GM12878 (cell line): Measurements from ENCODE around the gene PRMT7. TPM values are rescaled to one million over a fixed set of nuclear protein-coding genes. Genes with fewer than 3 reads are reported as not detected.

ENCODE experiments used
- ATAC-seq: fragments of 200-7000 bp; cut with Tn5 transposase; 3 replicates; pipeline ENCODE4 v1.9.1; 2020; ENCODE audit warnings: mild to moderate bottlenecking, moderate library complexity
- BruUV-seq: library from RNA; stranded (reverse); fragments of 400-500 nt; replicated peaks from 2 replicates; lab custom pipeline; 2021; lab: Mats Ljungman, UMichigan
- CTCF ChIA-PET: fragments of 300-600 bp; sonication (Branson Sonifier 250); formaldehyde crosslinking; extraction: SDS; loops from one replicate; lab custom pipeline; 2021; ENCODE audit warnings: inconsistent platforms; lab: Yijun Ruan, JAX
- POLR2A ChIA-PET: fragments of 350-600 bp; formaldehyde crosslinking; extraction: SDS; loops from one replicate; lab custom pipeline; 2021; ENCODE audit warnings: inconsistent platforms; lab: Charles Lee
- RAD21 ChIA-PET: fragments of 300-600 bp; sonication (Branson Sonifier 250); formaldehyde crosslinking; loops from one replicate; lab custom pipeline; 2023; ENCODE audit warnings: antibody characterized with exemption; ENCODE audit not compliant: unreplicated experiment; lab: Charles Lee
- SMC1A ChIA-PET: fragments of 300-600 bp; sonication (Branson Sonifier 250); formaldehyde crosslinking; loops from one replicate; lab custom pipeline; 2023; ENCODE audit not compliant: unreplicated experiment, uncharacterized antibody; lab: Charles Lee
- DNase-seq: peaks from one replicate; pipeline ENCODE4 v3.0.0-alpha.2; 2011; ENCODE audit warnings: low read depth, low spot score
- FAIRE-seq: peaks from 3 replicates; lab custom pipeline; 2011; peaks lifted over from hg19 to GRCh38; lab: Jason Lieb, UNC
- H2AFZ ChIP-seq: 2 replicates; pipeline ENCODE4 v1.6.0; 2011; ENCODE audit warnings: low read depth, low read length, control low read depth; ENCODE audit not compliant: control insufficient read depth
- H3K27ac ChIP-seq: 2 replicates; pipeline ENCODE4 v1.5.1; 2011; ENCODE audit warnings: control low read depth; ENCODE audit not compliant: control insufficient read depth, insufficient read depth
- H3K27me3 ChIP-seq, 2 experiments: replicated peaks in 1 of 2; 2 replicates each; pipeline versions ENCODE4 v1.6.0 to v1.6.1; 2011; ENCODE audit warnings: low read length in 1 of 2; ENCODE audit not compliant: control insufficient read depth in 2 of 2, insufficient read depth in 2 of 2
- H3K36me3 ChIP-seq, 2 experiments: 2 replicates each; pipeline ENCODE4 v1.5.1; 2011; ENCODE audit warnings: low read length in 1 of 2; ENCODE audit not compliant: control insufficient read depth in 2 of 2, insufficient read depth in 2 of 2
- H3K4me1 ChIP-seq: 2 replicates; pipeline ENCODE4 v1.6.1; 2011; ENCODE audit warnings: mild to moderate bottlenecking, low read length, moderate library complexity, mixed read lengths; ENCODE audit not compliant: control insufficient read depth, insufficient read depth
- H3K4me2 ChIP-seq: 2 replicates; pipeline ENCODE4 v1.6.0; 2011; ENCODE audit warnings: control low read depth; ENCODE audit not compliant: control insufficient read depth, insufficient read depth
- H3K4me3 ChIP-seq: fragments of 200-600 bp; sonication (generic); 2 replicates; pipeline ENCODE4 v1.5.1; 2016
- H3K79me2 ChIP-seq: 2 replicates; pipeline ENCODE4 v1.6.0; 2011; ENCODE audit warnings: low read length; ENCODE audit not compliant: control insufficient read depth, insufficient read depth
- H3K9ac ChIP-seq: 2 replicates; pipeline ENCODE4 v1.8.0; 2011; ENCODE audit warnings: low read length, control low read depth, mixed read lengths; ENCODE audit not compliant: control insufficient read depth, insufficient read depth
- H3K9me3 ChIP-seq: replicated peaks from 3 replicates; pipeline ENCODE4 v1.5.1; 2011; ENCODE audit warnings: mild to moderate bottlenecking, low read length; ENCODE audit not compliant: control insufficient read depth, insufficient read depth
- H4K20me1 ChIP-seq: 2 replicates; pipeline ENCODE4 v1.6.0; 2011; ENCODE audit not compliant: control insufficient read depth, insufficient read depth
- BCL3 ChIP-seq: IDR thresholded peaks from 2 replicates; pipeline ENCODE4 v1.6.1; 2011; ENCODE audit warnings: borderline replicate concordance, low read depth, mild to moderate bottlenecking, moderate library complexity, low read length; ENCODE audit not compliant: insufficient read depth, poor library complexity, severe bottlenecking
- CEBPB ChIP-seq, 2 experiments: fragments of 150-350 bp in 1 of 2; IDR thresholded peaks; 2 replicates each; pipeline ENCODE4 v1.6.1; 2012 to 2014; ENCODE audit warnings: low read depth in 2 of 2, low read length in 2 of 2, borderline replicate concordance in 1 of 2, inconsistent platforms in 1 of 2
- EGR1 ChIP-seq, 2 experiments: IDR thresholded peaks; 1 replicate in 1 of 2; 2 replicates in 1 of 2; pipeline ENCODE4 v1.6.1; 2011 to 2012; ENCODE audit warnings: low read depth in 2 of 2, low read length in 2 of 2, borderline replicate concordance in 1 of 2, mild to moderate bottlenecking in 1 of 2, moderate library complexity in 1 of 2
- EP300 ChIP-seq, 2 experiments: fragments of 150-350 bp in 1 of 2; IDR thresholded peaks; 2 replicates each; pipeline ENCODE4 v1.6.1; 2011 to 2012; ENCODE audit warnings: low read depth in 2 of 2, low read length in 2 of 2, borderline replicate concordance in 1 of 2, improper control_type of control experiment in 1 of 2, inconsistent platforms in 1 of 2; ENCODE audit not compliant: control insufficient read depth in 1 of 2
- MYB ChIP-seq: fragments of 150-350 bp; IDR thresholded peaks from 2 replicates; pipeline ENCODE4 v1.6.1; 2014; ENCODE audit warnings: mild to moderate bottlenecking, low read depth, low read length, borderline replicate concordance
- NBN ChIP-seq: fragments of 450-650 bp; IDR thresholded peaks from 2 replicates; pipeline ENCODE4 v1.6.1; 2016
- NRF1 ChIP-seq: conservative IDR thresholded peaks from 2 replicates; pipeline ENCODE4 v1.6.1; 2011; ENCODE audit warnings: mild to moderate bottlenecking, low read depth, low read length, improper control_type of control experiment
- PAX8 ChIP-seq: fragments of 450-650 bp; IDR thresholded peaks from 2 replicates; pipeline ENCODE4 v1.6.1; 2017; ENCODE audit warnings: mild to moderate bottlenecking, moderate library complexity
- PBX3 ChIP-seq: IDR thresholded peaks from 2 replicates; pipeline ENCODE4 v1.6.1; 2011; ENCODE audit warnings: mild to moderate bottlenecking, low read depth, low read length, moderate library complexity; ENCODE audit not compliant: insufficient replicate concordance
- SMC3 ChIP-seq: IDR thresholded peaks from 2 replicates; pipeline ENCODE4 v1.6.1; 2011; ENCODE audit warnings: low read length, improper control_type of control experiment, borderline replicate concordance
- STAT1 ChIP-seq: fragments of 450-650 bp; conservative IDR thresholded peaks from 2 replicates; pipeline ENCODE4 v1.6.1; 2014; ENCODE audit warnings: antibody characterized with exemption, mild to moderate bottlenecking
- TCF12 ChIP-seq: IDR thresholded peaks from 2 replicates; pipeline ENCODE4 v1.6.1; 2011; ENCODE audit warnings: low read depth, mild to moderate bottlenecking, low read length
- YBX1 ChIP-seq: fragments of 450-650 bp; IDR thresholded peaks from 2 replicates; pipeline ENCODE4 v1.6.1; 2016; ENCODE audit warnings: antibody characterized with exemption
- WGBS: methylation state at CpG from one replicate; pipeline ENCODE4 v1.1.6; 2016; ENCODE audit warnings: low lambda C conversion rate; ENCODE audit not compliant: insufficient replicate concordance, insufficient coverage; ENCODE audit errors: missing lambda C conversion rate; 5-methylcytosine and 5-hydroxymethylcytosine counted together
- in situ Hi-C: fragments of 300-500 bp; cut with MboI; formaldehyde crosslinking; loops from 9 replicates; pipeline ENCODE4 v1.14.3; 2018; ENCODE audit warnings: mixed read lengths
- intact Hi-C: fragments of 100-400 bp; cut with micrococcal nuclease; formaldehyde crosslinking; loops from one replicate; pipeline ENCODE4 v1.14.2; 2022; ENCODE audit not compliant: unreplicated experiment
- polyA plus RNA-seq, 11 experiments: library from polyadenylated mRNA; depleted of rRNA in 4 of 11; unstranded in 6 of 11; stranded (reverse) in 5 of 11; fragments of >200 nt; fragmentation: Nextera tagmentation in 4 of 11; fragmentation: Illumina TruSeq in 1 of 11; extraction: Ambion mirVana in 4 of 11; extraction: Trizol in 1 of 11; gene quantifications; 1 replicate in 1 of 11; 2 replicates in 10 of 11; pipeline versions ENCODE4 v1.2.1 to v1.2.3, GENCODE V29; 2011 to 2016; ENCODE audit warnings: inconsistent platforms in 2 of 11, missing spikeins in 2 of 11, low read depth in 1 of 11
- total RNA-seq, 4 experiments: library from RNA; depleted of rRNA in 3 of 4; stranded (reverse); fragments of >200 nt in 3 of 4; fragmentation: Illumina TruSeq in 1 of 4; extraction: Trizol in 1 of 4; gene quantifications; 2 replicates each; pipeline versions ENCODE4 v1.2.1 to v1.2.3, GENCODE V29; 2013 to 2021

The PRMT7 gene
- total and polyA plus RNA-seq, 10 of the 15 experiments (the other 5 are each of a cell fraction or from before 2014, with no cell fraction given) = 5.1 to 56.1 (median 42.0) TPM

GRCh38 chr16:68283801-68284598 is 26.8 kb upstream of the PRMT7 start (continued):
- TF ChIP-seq CEBPB (IDR thresholded peaks at IDR 0.05; ENCODE audit: borderline replicate concordance in 1 of 2, low read depth in 2 of 2, low read length in 2 of 2) = no peak
- no peak for TF ChIP-seq MYB
- no peak for TF ChIP-seq SMC3

- Histone ChIP-seq H3K9me3 (no peaks in the 10 kb centered on the region), H4K20me1 (no peaks in the 10 kb centered on the region), H3K27me3 (no peaks in the 10 kb centered on the region), H3K4me2 (peak overlapping the region; percentile 77), H3K4me3 (peak overlapping the region; percentile 23; the same call in 1 of the 2 replicates), H3K36me3 (peaks cover 13% of the 10 kb centered on the region in 2 experiments), H3K4me1 (peaks cover 78% of the 10 kb centered on the region), H3K27ac (peak overlapping the region; percentile 91), H3K79me2 (peaks cover 55% of the 10 kb centered on the region), H2AFZ (no peak overlapping the region; the same call in 1 of the 2 replicates), H3K9ac (peak overlapping the region; percentile 7)
- in situ Hi-C loops (no loop called here), intact Hi-C loops (no loop called here)
- ChIA-PET RAD21 (interaction anchor here (0.8 to 4.8 kb wide), 14 partner anchors 9 to 200 kb away, joined by 3 to 97 read pairs (median 6); partner anchors contain the start of genes NFATC3, PRMT7, SLC7A6 and SLC7A6OS), SMC1A (interaction anchor here (1.2 to 16.5 kb wide), 8 partner anchors 15 to 83 kb away, joined by 3 to 253 read pairs (median 10); partner anchors contain the start of genes PRMT7, SLC7A6 and SLC7A6OS), CTCF (interaction anchor here (0.6 to 5.2 kb wide), 11 partner anchors 9 to 100 kb away, joined by 3 to 126 read pairs (median 5); partner anchors contain the start of genes PRMT7, SLC7A6 and SLC7A6OS), POLR2A (interaction anchor here (0.5 to 11.1 kb wide), 15 partner anchors 12 to 465 kb away, joined by 3 to 177 read pairs (median 4); partner anchors contain the start of genes NFATC3, PLA2G15, PRMT7 and SLC7A6)
- WGBS = 1% methylated on average over 4 of the region's 5 CpGs
- DNase-seq (peak; percentile 66), ATAC-seq (peak; percentile 75), FAIRE-seq (no peak)
- no TSS peak for BruUV-seq
- TF ChIP-seq PAX8 (no peak), STAT1 (no peak), EP300 (IDR thresholded peaks at IDR 0.05; ENCODE audit: borderline replicate concordance in 1 of 2, control insufficient read depth in 1 of 2, low read depth in 2 of 2, low read length in 2 of 2) (peak in 1 of 2 experiments; percentile 44; a peak in 1 of 4 replicates), BCL3 (no peak), YBX1 (no peak), TCF12 (peak; percentile 88), PBX3 (peak; percentile 59), EGR1 (IDR thresholded peaks at IDR 0.05; ENCODE audit: borderline replicate concordance in 1 of 2, low read depth in 2 of 2, low read length in 2 of 2) (peak in 1 of 2 experiments; percentile 77; a peak in 2 of 3 replicates), NRF1 (no peak), NBN (peak; percentile 86)
These were observed 26.0 kb upstream of the PRMT7 start for GRCh38 chr16:68284847-68285246.
